ENCODE measurements around the gene MIER2. TPM values are rescaled to one million over a fixed set of nuclear protein-coding genes. Genes with fewer than 3 reads are reported as not detected.

MIER2 gene
- total and polyA plus RNA-seq, 2 donors from 2014 or later, result 18.4 to 23.4 TPM

- FAIRE-seq (no peak), DNase-seq (peak in 3 of 5 donors; percentile 27 to 67 (median 60))
- Histone ChIP-seq H3K9me3 (ENCODE audit: control insufficient read depth in 2 of 3, insufficient read depth in 1 of 3, low read length in 3 of 3) (no peaks in the 10 kb centered on the region), H3K9ac (ENCODE audit: low read length in 3 of 3) (no peak overlapping the region), H3K4me3 (ENCODE audit: low read length in 3 of 3) (no peak overlapping the region), H3K27ac (ENCODE audit: low read depth in 2 of 2, low read length in 2 of 2) (no peak overlapping the region), H3K27me3 (ENCODE audit: control insufficient read depth, insufficient read depth, low read length) (no peaks in the 10 kb centered on the region), H3K4me1 (ENCODE audit: control insufficient read depth in 2 of 3, insufficient read depth in 2 of 3, low read depth in 1 of 3, low read length in 3 of 3) (peaks cover 0 to 5% (median 0%) of the 10 kb centered on the region in 3 donors), H3K36me3 (ENCODE audit: control insufficient read depth in 2 of 3, insufficient read depth in 3 of 3, low read length in 3 of 3) (no peaks in the 10 kb centered on the region)
- intact Hi-C loops (cut with DNase I), result no loop called here
- TF ChIP-seq CTCF (IDR thresholded peaks at IDR 0.05; ENCODE audit: borderline replicate concordance, extremely low read depth, insufficient read depth), result no peak
Observed at GRCh38 chr19:371501-372168, 27.0 kb upstream of the MIER2 start.

- no peak overlapping the region for H3K9ac ChIP-seq (ENCODE audit: low read length in 3 of 3)
- H3K4me1 ChIP-seq (ENCODE audit: control insufficient read depth in 2 of 3, insufficient read depth in 2 of 3, low read depth in 1 of 3, low read length in 3 of 3), result peaks cover 0 to 5% (median 0%) of the 10 kb centered on the region in 3 donors
- H3K27me3 ChIP-seq (ENCODE audit: control insufficient read depth, insufficient read depth, low read length), result no peaks in the 10 kb centered on the region
- intact Hi-C loops (cut with DNase I), result no loop called here
- TF ChIP-seq CTCF (IDR thresholded peaks at IDR 0.05; ENCODE audit: borderline replicate concordance, extremely low read depth, insufficient read depth), result no peak
- DNase-seq (peak in 2 of 5 donors; percentile 38 to 57), FAIRE-seq (no peak)
- H3K27ac ChIP-seq (ENCODE audit: low read depth in 2 of 2, low read length in 2 of 2), result no peak overlapping the region
- no peaks in the 10 kb centered on the region for H3K9me3 ChIP-seq (ENCODE audit: control insufficient read depth in 2 of 3, insufficient read depth in 1 of 3, low read length in 3 of 3)
- H3K36me3 ChIP-seq (ENCODE audit: control insufficient read depth in 2 of 3, insufficient read depth in 3 of 3, low read length in 3 of 3), result no peaks in the 10 kb centered on the region
- no peak overlapping the region for H3K4me3 ChIP-seq (ENCODE audit: low read length in 3 of 3)
Observed at GRCh38 chr19:370641-371330, 26.2 kb upstream of the MIER2 start.

- no peak overlapping the region for H3K4me3 ChIP-seq (ENCODE audit: low read length in 3 of 3)
- no peak for FAIRE-seq
- TF ChIP-seq CTCF (IDR thresholded peaks at IDR 0.05; ENCODE audit: borderline replicate concordance, extremely low read depth, insufficient read depth), result no peak
- peaks cover 0 to 5% (median 0%) of the 10 kb centered on the region in 3 donors for H3K4me1 ChIP-seq (ENCODE audit: control insufficient read depth in 2 of 3, insufficient read depth in 2 of 3, low read depth in 1 of 3, low read length in 3 of 3)
- no peak overlapping the region for H3K27ac ChIP-seq (ENCODE audit: low read depth in 2 of 2, low read length in 2 of 2)
- no peaks in the 10 kb centered on the region for H3K36me3 ChIP-seq (ENCODE audit: control insufficient read depth in 2 of 3, insufficient read depth in 3 of 3, low read length in 3 of 3)
- no peaks in the 10 kb centered on the region for H3K27me3 ChIP-seq (ENCODE audit: control insufficient read depth, insufficient read depth, low read length)
- DNase-seq, result peak in 1 of 5 donors; percentile 37
- H3K9ac ChIP-seq (ENCODE audit: low read length in 3 of 3), result no peak overlapping the region
- intact Hi-C loops (cut with DNase I), result no loop called here
- H3K9me3 ChIP-seq (ENCODE audit: control insufficient read depth in 2 of 3, insufficient read depth in 1 of 3, low read length in 3 of 3), result no peaks in the 10 kb centered on the region
Observed at GRCh38 chr19:369876-370275, 25.3 kb upstream of the MIER2 start.

Measured in kidney (tissue), 14 donors.